SK-N-SH (cell line): ENCODE measurements around the gene PCNT. TPM values are rescaled to one million over a fixed set of nuclear protein-coding genes. Genes with fewer than 3 reads are reported as not detected.

Experiments
- CTCF ChIA-PET: fragments of 300-600, 350-600 bp; formaldehyde crosslinking; extraction: SDS; loops from one replicate; lab custom pipeline; 2021; lab: Yijun Ruan, JAX
- POLR2A ChIA-PET: fragments of 350-600 bp; sonication (Branson Sonifier 250); formaldehyde crosslinking; extraction: SDS; loops from one replicate; lab custom pipeline; 2020; ENCODE audit warnings: antibody characterized with exemption, inconsistent platforms; lab: Yijun Ruan, JAX
- DNase-seq: peaks from one replicate; pipeline ENCODE4 v3.0.0; 2012
- H2AFZ ChIP-seq: fragments of 200-600 bp; sonication (generic); 2 replicates; pipeline ENCODE4 v1.8.1; 2016; ENCODE audit warnings: antibody characterized with exemption, mild to moderate bottlenecking, low read depth
- H3F3A ChIP-seq: fragments of 200-600 bp; sonication (generic); replicated peaks from 2 replicates; pipeline ENCODE3; 2016; ENCODE audit warnings: antibody characterized with exemption, mild to moderate bottlenecking; ENCODE audit not compliant: insufficient read depth
- H3K27ac ChIP-seq, 2 experiments: fragments of 200-500 bp in 1 of 2; fragments of 200-600 bp in 1 of 2; sonication (Bioruptor generic) in 1 of 2; sonication (generic), shearing (Covaris generic) in 1 of 2; 2 replicates each; pipeline versions ENCODE4 v1.5.1 to v1.6.1; 2014 to 2016; ENCODE audit warnings: low read depth in 2 of 2, inconsistent platforms in 1 of 2, low read length in 1 of 2, mild to moderate bottlenecking in 1 of 2, mixed read lengths in 1 of 2
- H3K27me3 ChIP-seq: fragments of 200-600 bp; sonication (generic), shearing (Covaris generic); 2 replicates; pipeline ENCODE4 v1.6.1; 2016; ENCODE audit warnings: mixed run types; ENCODE audit not compliant: insufficient read depth
- H3K36me3 ChIP-seq, 2 experiments: fragments of 200-500 bp in 1 of 2; fragments of 200-600 bp in 1 of 2; sonication (Bioruptor generic) in 1 of 2; sonication (generic) in 1 of 2; replicated peaks in 1 of 2; 2 replicates each; pipeline versions ENCODE3 to v1.5.1; 2014 to 2016; ENCODE audit warnings: low read length in 1 of 2, mild to moderate bottlenecking in 1 of 2; ENCODE audit not compliant: insufficient read depth in 2 of 2, control insufficient read depth in 1 of 2
- H3K4me1 ChIP-seq, 2 experiments: fragments of 200-500 bp in 1 of 2; fragments of 200-600 bp in 1 of 2; sonication (Bioruptor generic) in 1 of 2; sonication (generic), shearing (Covaris generic) in 1 of 2; 2 replicates each; pipeline versions ENCODE4 v1.5.1 to v1.6.1; 2014 to 2016; ENCODE audit warnings: low read depth in 1 of 2, low read length in 1 of 2, mixed run types in 1 of 2; ENCODE audit not compliant: insufficient read depth in 2 of 2, control insufficient read depth in 1 of 2
- H3K4me2 ChIP-seq: fragments of 200-600 bp; sonication (generic), shearing (Covaris generic); 2 replicates; pipeline ENCODE4 v1.6.1; 2017; ENCODE audit warnings: mixed run types
- H3K4me3 ChIP-seq, 2 experiments: fragments of 200-500 bp in 1 of 2; fragments of 200-600 bp in 1 of 2; sonication (Bioruptor generic) in 1 of 2; sonication (generic), shearing (Covaris generic) in 1 of 2; 2 replicates each; pipeline versions ENCODE4 v1.5.1 to v1.8.1; 2014 to 2016; ENCODE audit warnings: low read depth in 2 of 2, inconsistent platforms in 1 of 2, low read length in 1 of 2, mild to moderate bottlenecking in 1 of 2, mixed read lengths in 1 of 2, moderate library complexity in 1 of 2
- H3K79me2 ChIP-seq: fragments of 200-600 bp; sonication (generic); 2 replicates; pipeline ENCODE4 v1.8.1; 2017; ENCODE audit warnings: mild to moderate bottlenecking; ENCODE audit not compliant: insufficient read depth
- H3K9ac ChIP-seq: fragments of 200-600 bp; sonication (generic); 2 replicates; pipeline ENCODE4 v1.6.1; 2017; ENCODE audit warnings: mixed run types
- H3K9me2 ChIP-seq: fragments of 200-600 bp; sonication (generic); 2 replicates; pipeline ENCODE4 v1.6.1; 2017; ENCODE audit warnings: mixed run types
- H3K9me3 ChIP-seq: fragments of 200-600 bp; sonication (generic); 2 replicates; pipeline ENCODE4 v1.6.1; 2017; ENCODE audit warnings: mixed run types, mild to moderate bottlenecking, moderate library complexity
- H4K20me1 ChIP-seq: fragments of 200-600 bp; sonication (generic); 2 replicates; pipeline ENCODE4 v1.6.1; 2017; ENCODE audit warnings: mild to moderate bottlenecking, mixed run types; ENCODE audit not compliant: insufficient read depth
- FOSL2 ChIP-seq: IDR thresholded peaks from 2 replicates; pipeline ENCODE4 v1.4.0; 2012; ENCODE audit warnings: low read depth, mild to moderate bottlenecking, moderate library complexity, borderline replicate concordance
- FOXJ3 ChIP-seq: sonication (generic); formaldehyde crosslinking; IDR thresholded peaks from 2 replicates; pipeline ENCODE4 v1.5.1; 2020; ENCODE audit warnings: mild to moderate bottlenecking, missing genetic modification reagents
- GABPA ChIP-seq: IDR thresholded peaks from 2 replicates; pipeline ENCODE4 v1.4.0; 2012; ENCODE audit warnings: low read depth, mild to moderate bottlenecking
- GATA2 ChIP-seq: sonication (generic); formaldehyde crosslinking; IDR thresholded peaks from 2 replicates; pipeline ENCODE4 v1.5.0; 2020; ENCODE audit warnings: mild to moderate bottlenecking, missing genetic modification reagents
- IRF3 ChIP-seq: fragments of 150-350 bp; IDR thresholded peaks from 2 replicates; pipeline ENCODE4 v1.6.1; 2016; ENCODE audit warnings: mild to moderate bottlenecking, low read depth, low read length
- MEF2A ChIP-seq: IDR thresholded peaks from 2 replicates; pipeline ENCODE4 v1.4.0; 2012; ENCODE audit warnings: low read depth, borderline replicate concordance
- MXI1 ChIP-seq: IDR thresholded peaks from 2 replicates; pipeline ENCODE4 v1.6.1; 2012; ENCODE audit warnings: mild to moderate bottlenecking, low read depth, low read length, improper control_type of control experiment
- RAD21 ChIP-seq: IDR thresholded peaks from 2 replicates; pipeline ENCODE4 v1.6.1; 2012; ENCODE audit warnings: mild to moderate bottlenecking, low read length
- SMC3 ChIP-seq: IDR thresholded peaks from 2 replicates; pipeline ENCODE4 v1.6.1; 2012; ENCODE audit warnings: low read depth, low read length, improper control_type of control experiment
- TCF12 ChIP-seq: IDR thresholded peaks from 2 replicates; pipeline ENCODE4 v1.4.0; 2012
- TEAD4 ChIP-seq: IDR thresholded peaks from 2 replicates; pipeline ENCODE4 v1.4.0; 2012; ENCODE audit warnings: mild to moderate bottlenecking, borderline replicate concordance; ENCODE audit not compliant: insufficient read depth
- WGBS: methylation state at CpG from one replicate; pipeline ENCODE4 v1.1.6; 2017; ENCODE audit warnings: low lambda C conversion rate; 5-methylcytosine and 5-hydroxymethylcytosine counted together
- polyA plus RNA-seq, 3 experiments: library from polyadenylated mRNA; depleted of rRNA; stranded (reverse); fragments of >200 nt; gene quantifications; 2 replicates each; pipeline ENCODE4 v1.2.3, GENCODE V29; 2012
- TF ChIP-seq, protein P1 (sequence below): IDR thresholded peaks from 2 replicates; pipeline ENCODE4 v1.6.1; 2012; ENCODE audit warnings: mild to moderate bottlenecking, low read depth, low read length, moderate library complexity
- TF ChIP-seq, protein P2 (sequence below): fragments of 200-600 bp; sonication (generic); IDR thresholded peaks from 2 replicates; pipeline ENCODE4 v1.6.1; 2017; ENCODE audit warnings: antibody characterized with exemption, mild to moderate bottlenecking, moderate library complexity

PCNT gene
- polyA plus RNA-seq, 1 of the 3 experiments (the other 2 are of a cell fraction), result 15.7 TPM

- ChIA-PET POLR2A (no interaction called here), CTCF (no interaction called here)
- Histone ChIP-seq H3K27me3 (no peaks in the 10 kb centered on the region), H2AFZ (no peak overlapping the region), H4K20me1 (no peaks in the 10 kb centered on the region), H3K27ac (no peak overlapping the region), H3K4me1 (no peaks in the 10 kb centered on the region), H3K9me3 (no peaks in the 10 kb centered on the region), H3F3A (no peaks in the 10 kb centered on the region), H3K4me2 (no peak overlapping the region), H3K4me3 (no peak overlapping the region), H3K36me3 (peaks cover 22 to 35% of the 10 kb centered on the region in 2 experiments), H3K9ac (no peak overlapping the region), H3K9me2 (no peaks in the 10 kb centered on the region), H3K79me2 (no peaks in the 10 kb centered on the region)
- DNase-seq, result no peak
- no peak for TF ChIP-seq TEAD4
- TF ChIP-seq, protein P1, sequence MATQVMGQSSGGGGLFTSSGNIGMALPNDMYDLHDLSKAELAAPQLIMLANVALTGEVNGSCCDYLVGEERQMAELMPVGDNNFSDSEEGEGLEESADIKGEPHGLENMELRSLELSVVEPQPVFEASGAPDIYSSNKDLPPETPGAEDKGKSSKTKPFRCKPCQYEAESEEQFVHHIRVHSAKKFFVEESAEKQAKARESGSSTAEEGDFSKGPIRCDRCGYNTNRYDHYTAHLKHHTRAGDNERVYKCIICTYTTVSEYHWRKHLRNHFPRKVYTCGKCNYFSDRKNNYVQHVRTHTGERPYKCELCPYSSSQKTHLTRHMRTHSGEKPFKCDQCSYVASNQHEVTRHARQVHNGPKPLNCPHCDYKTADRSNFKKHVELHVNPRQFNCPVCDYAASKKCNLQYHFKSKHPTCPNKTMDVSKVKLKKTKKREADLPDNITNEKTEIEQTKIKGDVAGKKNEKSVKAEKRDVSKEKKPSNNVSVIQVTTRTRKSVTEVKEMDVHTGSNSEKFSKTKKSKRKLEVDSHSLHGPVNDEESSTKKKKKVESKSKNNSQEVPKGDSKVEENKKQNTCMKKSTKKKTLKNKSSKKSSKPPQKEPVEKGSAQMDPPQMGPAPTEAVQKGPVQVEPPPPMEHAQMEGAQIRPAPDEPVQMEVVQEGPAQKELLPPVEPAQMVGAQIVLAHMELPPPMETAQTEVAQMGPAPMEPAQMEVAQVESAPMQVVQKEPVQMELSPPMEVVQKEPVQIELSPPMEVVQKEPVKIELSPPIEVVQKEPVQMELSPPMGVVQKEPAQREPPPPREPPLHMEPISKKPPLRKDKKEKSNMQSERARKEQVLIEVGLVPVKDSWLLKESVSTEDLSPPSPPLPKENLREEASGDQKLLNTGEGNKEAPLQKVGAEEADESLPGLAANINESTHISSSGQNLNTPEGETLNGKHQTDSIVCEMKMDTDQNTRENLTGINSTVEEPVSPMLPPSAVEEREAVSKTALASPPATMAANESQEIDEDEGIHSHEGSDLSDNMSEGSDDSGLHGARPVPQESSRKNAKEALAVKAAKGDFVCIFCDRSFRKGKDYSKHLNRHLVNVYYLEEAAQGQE, result no peak
- no peak for TF ChIP-seq SMC3
- TF ChIP-seq RAD21, result no peak
- no peak for TF ChIP-seq IRF3
- TF ChIP-seq, protein P2, sequence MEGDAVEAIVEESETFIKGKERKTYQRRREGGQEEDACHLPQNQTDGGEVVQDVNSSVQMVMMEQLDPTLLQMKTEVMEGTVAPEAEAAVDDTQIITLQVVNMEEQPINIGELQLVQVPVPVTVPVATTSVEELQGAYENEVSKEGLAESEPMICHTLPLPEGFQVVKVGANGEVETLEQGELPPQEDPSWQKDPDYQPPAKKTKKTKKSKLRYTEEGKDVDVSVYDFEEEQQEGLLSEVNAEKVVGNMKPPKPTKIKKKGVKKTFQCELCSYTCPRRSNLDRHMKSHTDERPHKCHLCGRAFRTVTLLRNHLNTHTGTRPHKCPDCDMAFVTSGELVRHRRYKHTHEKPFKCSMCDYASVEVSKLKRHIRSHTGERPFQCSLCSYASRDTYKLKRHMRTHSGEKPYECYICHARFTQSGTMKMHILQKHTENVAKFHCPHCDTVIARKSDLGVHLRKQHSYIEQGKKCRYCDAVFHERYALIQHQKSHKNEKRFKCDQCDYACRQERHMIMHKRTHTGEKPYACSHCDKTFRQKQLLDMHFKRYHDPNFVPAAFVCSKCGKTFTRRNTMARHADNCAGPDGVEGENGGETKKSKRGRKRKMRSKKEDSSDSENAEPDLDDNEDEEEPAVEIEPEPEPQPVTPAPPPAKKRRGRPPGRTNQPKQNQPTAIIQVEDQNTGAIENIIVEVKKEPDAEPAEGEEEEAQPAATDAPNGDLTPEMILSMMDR, result no peak
- no peak for TF ChIP-seq FOSL2
- no peak for TF ChIP-seq TCF12
- TF ChIP-seq GABPA, result no peak
- TF ChIP-seq FOXJ3 (CRISPR knock-in tag), result no peak
- no peak for TF ChIP-seq GATA2 (CRISPR knock-in tag)
- no peak for TF ChIP-seq MXI1
- no peak for TF ChIP-seq MEF2A
- WGBS, result 85% methylated on average over 10 of the region's 10 CpGs
Measured at GRCh38 chr21:46399686-46400085, 75.7 kb downstream of the PCNT start.
